ENCODE data around the gene PANK4.

- TF ChIP-seq POLR2AphosphoS5 (IDR thresholded peaks at IDR 0.05; ENCODE audit: borderline replicate concordance, low read depth, low read length) (no peak), EZH2 (IDR thresholded peaks at IDR 0.05) (no peak), FOXP2 (optimal IDR thresholded peaks at IDR 0.05; ENCODE audit: control extremely low read depth, extremely low read length, insufficient read depth) (no peak)
Measured at GRCh38 chr1:2501041-2501819, 25.2 kb downstream of the PANK4 start.
